PC-3 (cell line): Measurements from ENCODE around the gene TSGA10. TPM values are rescaled to one million over a fixed set of nuclear protein-coding genes. Genes with fewer than 3 reads are reported as not detected.

Experiments used
- ATAC-seq: fragments of 200-7000 bp; cut with Tn5 transposase; 2 replicates; pipeline ENCODE4 v1.9.1; 2020; ENCODE audit warnings: mild to moderate bottlenecking, moderate library complexity
- BruUV-seq: library from RNA; stranded (reverse); fragments of 400-500 nt; replicated peaks from 2 replicates; lab custom pipeline; 2021; lab: Mats Ljungman, UMichigan
- CTCF ChIA-PET: fragments of 300-600 bp; sonication (Branson Sonifier 250); formaldehyde crosslinking; loops from one replicate; lab custom pipeline; 2022; ENCODE audit warnings: antibody characterized with exemption; lab: Charles Lee
- POLR2A ChIA-PET: fragments of 300-600 bp; sonication (Branson Sonifier 250); formaldehyde crosslinking; loops from one replicate; lab custom pipeline; 2022; ENCODE audit warnings: antibody characterized with exemption; ENCODE audit not compliant: unreplicated experiment; lab: Charles Lee
- DNase-seq: peaks from one replicate; pipeline ENCODE4 v3.0.0-alpha.2; 2015
- H2AFZ ChIP-seq: fragments of 300-600 bp; sonication (generic); 2 replicates; pipeline ENCODE4 v1.6.0; 2016; ENCODE audit warnings: antibody characterized with exemption, low read length
- H3F3A ChIP-seq: fragments of 300-600 bp; sonication (generic); one replicate; pipeline ENCODE4 v1.6.0; 2017; ENCODE audit warnings: antibody characterized with exemption, low read length, control low read depth, mild to moderate bottlenecking; ENCODE audit not compliant: unreplicated experiment
- H3K27ac ChIP-seq: fragments of 300-600 bp; sonication (generic); 2 replicates; pipeline ENCODE4 v1.5.1; 2016; ENCODE audit warnings: mild to moderate bottlenecking, low read length
- H3K27me3 ChIP-seq: fragments of 300-600 bp; sonication (generic); 2 replicates; pipeline ENCODE4 v1.6.1; 2016; ENCODE audit warnings: low read length, mixed read lengths
- H3K36me3 ChIP-seq: fragments of 300-600 bp; sonication (generic); 2 replicates; pipeline ENCODE4 v1.6.1; 2016; ENCODE audit warnings: low read depth, mixed run types, low read length, mixed read lengths
- H3K4me1 ChIP-seq: fragments of 300-600 bp; sonication (generic); 2 replicates; pipeline ENCODE4 v1.5.1; 2016; ENCODE audit warnings: low read length; ENCODE audit not compliant: insufficient read depth
- H3K4me2 ChIP-seq: fragments of 300-600 bp; sonication (generic); 2 replicates; pipeline ENCODE4 v1.6.0; 2016; ENCODE audit warnings: low read length
- H3K4me3 ChIP-seq: fragments of 300-600 bp; sonication (generic); 2 replicates; pipeline ENCODE4 v1.5.1; 2016; ENCODE audit warnings: mild to moderate bottlenecking, low read length, mixed read lengths
- H3K79me2 ChIP-seq: fragments of 300-600 bp; sonication (generic); 2 replicates; pipeline ENCODE4 v1.6.1; 2017; ENCODE audit warnings: low read length, mixed read lengths
- H3K9ac ChIP-seq: fragments of 300-600 bp; sonication (generic); 2 replicates; pipeline ENCODE4 v1.6.0; 2016; ENCODE audit warnings: mild to moderate bottlenecking, low read length
- H3K9me2 ChIP-seq: fragments of 300-600 bp; sonication (generic); replicated peaks from 2 replicates; pipeline ENCODE4 v1.6.1; 2016; ENCODE audit warnings: mixed run types, low read length, mixed read lengths
- H3K9me3 ChIP-seq: fragments of 300-600 bp; sonication (generic); 2 replicates; pipeline ENCODE4 v1.6.1; 2016; ENCODE audit warnings: low read length, mixed read lengths
- H4K20me1 ChIP-seq: fragments of 300-600 bp; sonication (generic); 2 replicates; pipeline ENCODE4 v1.6.1; 2016; ENCODE audit warnings: low read length, mixed read lengths
- EZH2 ChIP-seq: fragments of 300-600 bp; sonication (generic); IDR thresholded peaks from one replicate; pipeline ENCODE4 v1.6.1; 2017; ENCODE audit warnings: antibody characterized with exemption, mild to moderate bottlenecking, low read length; ENCODE audit not compliant: unreplicated experiment
- EZH2phosphoT487 ChIP-seq: fragments of 300-600 bp; sonication (generic); IDR thresholded peaks from 2 replicates; pipeline ENCODE4 v1.6.1; 2018; ENCODE audit warnings: mild to moderate bottlenecking, antibody characterized with exemption, low read length, borderline replicate concordance
- intact Hi-C: fragments of 100-400 bp; cut with micrococcal nuclease; formaldehyde crosslinking; loops from 2 replicates; pipeline ENCODE4 v1.9.0; 2023
- total RNA-seq: library from RNA; depleted of rRNA; stranded (reverse); fragments of >200 nt; gene quantifications from 2 replicates; pipeline ENCODE4 v1.2.3, GENCODE V29; 2014
- TF ChIP-seq, protein P1 (sequence below): fragments of 300-600 bp; sonication (generic); conservative IDR thresholded peaks from 2 replicates; pipeline ENCODE4 v1.5.1; 2017; ENCODE audit warnings: antibody characterized with exemption, low read depth, mild to moderate bottlenecking, low read length

TSGA10 gene
- total RNA-seq, 1 experiment from 2014 or later = 8.9 TPM

DNA sequence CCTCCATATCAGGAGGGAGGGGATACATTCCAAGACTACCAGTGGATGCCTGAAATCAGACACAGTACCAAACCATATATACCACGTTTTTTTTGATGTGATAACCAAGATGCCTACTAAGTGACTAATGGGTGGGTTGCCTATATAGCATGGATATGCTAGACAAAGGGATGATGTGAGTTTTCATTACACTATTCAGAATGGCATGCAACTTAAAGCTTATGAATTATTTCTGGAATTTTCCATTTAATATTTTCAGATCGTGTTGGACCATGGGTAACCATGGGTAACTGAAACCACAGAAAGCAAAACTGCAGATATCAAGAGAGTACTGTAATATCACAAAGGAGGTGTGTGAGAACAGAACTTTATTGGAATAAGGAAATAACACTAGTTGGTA is 179.1 kb downstream of the TSGA10 start:
- no peaks in the 10 kb centered on the region for H3K79me2 ChIP-seq
- H3K9ac ChIP-seq = no peak overlapping the region
- H3K4me3 ChIP-seq = no peak overlapping the region
- H3K9me3 ChIP-seq = 0 out of 2 replicates have a peak, but pooled peaks cover 9% of the 10 kb centered on the region
- H4K20me1 ChIP-seq = no peaks in the 10 kb centered on the region
- H3K36me3 ChIP-seq = no peaks in the 10 kb centered on the region
- no peaks in the 10 kb centered on the region for H3F3A ChIP-seq
- H2AFZ ChIP-seq = no peak overlapping the region
- no peak for ATAC-seq
- H3K4me1 ChIP-seq = no peaks in the 10 kb centered on the region
- no peak overlapping the region for H3K27ac ChIP-seq
- ChIA-PET CTCF (no interaction called here), POLR2A (no interaction called here)
- BruUV-seq = no TSS peak
- DNase-seq = no peak
- H3K4me2 ChIP-seq = no peak overlapping the region
- no peaks in the 10 kb centered on the region for H3K9me2 ChIP-seq
- intact Hi-C loops = no loop called here
- TF ChIP-seq EZH2phosphoT487 (no peak), EZH2 (no peak)
- TF ChIP-seq, protein P1, sequence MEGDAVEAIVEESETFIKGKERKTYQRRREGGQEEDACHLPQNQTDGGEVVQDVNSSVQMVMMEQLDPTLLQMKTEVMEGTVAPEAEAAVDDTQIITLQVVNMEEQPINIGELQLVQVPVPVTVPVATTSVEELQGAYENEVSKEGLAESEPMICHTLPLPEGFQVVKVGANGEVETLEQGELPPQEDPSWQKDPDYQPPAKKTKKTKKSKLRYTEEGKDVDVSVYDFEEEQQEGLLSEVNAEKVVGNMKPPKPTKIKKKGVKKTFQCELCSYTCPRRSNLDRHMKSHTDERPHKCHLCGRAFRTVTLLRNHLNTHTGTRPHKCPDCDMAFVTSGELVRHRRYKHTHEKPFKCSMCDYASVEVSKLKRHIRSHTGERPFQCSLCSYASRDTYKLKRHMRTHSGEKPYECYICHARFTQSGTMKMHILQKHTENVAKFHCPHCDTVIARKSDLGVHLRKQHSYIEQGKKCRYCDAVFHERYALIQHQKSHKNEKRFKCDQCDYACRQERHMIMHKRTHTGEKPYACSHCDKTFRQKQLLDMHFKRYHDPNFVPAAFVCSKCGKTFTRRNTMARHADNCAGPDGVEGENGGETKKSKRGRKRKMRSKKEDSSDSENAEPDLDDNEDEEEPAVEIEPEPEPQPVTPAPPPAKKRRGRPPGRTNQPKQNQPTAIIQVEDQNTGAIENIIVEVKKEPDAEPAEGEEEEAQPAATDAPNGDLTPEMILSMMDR = no peak
- H3K27me3 ChIP-seq = no peaks in the 10 kb centered on the region

DNA sequence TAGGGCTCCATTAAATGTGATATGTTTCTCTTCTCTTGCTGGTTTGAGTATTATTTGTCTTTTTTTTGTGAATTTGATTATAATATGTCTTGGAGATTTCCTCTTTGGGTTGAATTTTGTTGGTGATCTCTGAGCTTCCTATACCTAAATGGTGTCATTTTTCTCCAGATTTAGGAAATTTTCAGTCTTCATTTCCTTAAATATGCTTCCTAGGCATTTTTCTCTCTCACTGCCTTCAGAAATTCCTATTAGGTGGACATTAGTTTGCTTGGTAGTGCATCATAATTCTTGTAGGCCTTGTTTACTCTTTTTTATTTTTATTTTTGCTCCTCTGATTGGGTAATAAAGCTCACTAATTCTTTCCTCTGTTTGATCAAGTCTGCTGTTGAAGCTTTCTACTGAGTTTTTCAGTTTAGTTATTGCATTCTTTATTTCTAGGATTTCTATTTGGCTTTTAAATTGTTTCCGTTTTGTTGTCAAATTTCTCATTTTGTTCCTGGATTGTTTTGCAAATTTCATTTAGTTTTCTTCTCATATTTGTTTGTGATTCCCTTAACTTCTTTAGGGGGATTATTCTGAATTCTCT is 182.1 kb downstream of the TSGA10 start:
- Histone ChIP-seq H3K9me2 (no peaks in the 10 kb centered on the region), H3K27me3 (no peaks in the 10 kb centered on the region), H3K4me3 (no peak overlapping the region), H4K20me1 (no peaks in the 10 kb centered on the region), H3K36me3 (no peaks in the 10 kb centered on the region), H3F3A (no peaks in the 10 kb centered on the region), H3K79me2 (no peaks in the 10 kb centered on the region), H3K4me1 (no peaks in the 10 kb centered on the region), H3K27ac (no peak overlapping the region), H3K4me2 (no peak overlapping the region), H2AFZ (no peak overlapping the region), H3K9ac (no peak overlapping the region), H3K9me3 (0 out of 2 replicates have a peak, but pooled peaks cover 9% of the 10 kb centered on the region)
- DNase-seq = no peak
- no peak for ATAC-seq
- POLR2A ChIA-PET = no interaction called here
- CTCF ChIA-PET = no interaction called here
- intact Hi-C loops = no loop called here
- BruUV-seq = no TSS peak
- TF ChIP-seq, protein P1 = no peak
- TF ChIP-seq EZH2 = no peak
- TF ChIP-seq EZH2phosphoT487 = no peak

DNA sequence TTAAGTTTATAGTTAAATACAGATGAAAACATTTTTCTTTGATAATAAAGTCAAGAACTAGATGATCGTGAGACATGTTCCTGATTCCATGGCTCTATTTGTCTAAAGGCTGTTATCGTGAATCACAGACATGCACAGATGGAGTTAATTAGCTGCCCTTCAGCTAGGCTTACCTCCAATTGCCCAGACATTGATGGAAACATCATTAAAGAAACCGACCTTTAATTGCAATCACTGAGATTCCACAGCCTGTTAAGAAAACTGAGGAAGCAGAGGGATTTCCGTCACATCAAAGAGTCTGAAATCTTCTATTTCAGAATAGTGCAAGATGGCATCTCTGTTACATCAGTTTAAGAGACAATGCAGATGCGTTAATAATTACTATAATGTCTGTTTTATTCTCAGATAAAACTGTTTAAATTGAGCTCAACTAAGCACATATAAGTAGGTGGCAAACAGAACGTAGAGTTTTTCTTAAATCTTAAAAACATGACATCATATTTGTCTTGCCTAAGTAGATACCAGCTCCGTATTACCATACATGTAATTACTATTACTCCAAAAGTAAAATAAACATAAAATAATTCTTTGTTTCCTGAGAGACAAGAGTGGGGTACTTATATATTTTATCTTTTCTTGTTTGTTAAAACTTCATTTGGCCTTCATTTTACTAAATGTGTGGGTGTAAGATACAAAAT is 194.8 kb downstream of the TSGA10 start:
- DNase-seq (no peak), ATAC-seq (no peak)
- Histone ChIP-seq H3K9me3 (no peaks in the 10 kb centered on the region), H3K9me2 (no peaks in the 10 kb centered on the region), H3K4me3 (no peak overlapping the region), H3K27me3 (peaks cover 18% of the 10 kb centered on the region), H3F3A (no peaks in the 10 kb centered on the region), H2AFZ (no peak overlapping the region), H4K20me1 (no peaks in the 10 kb centered on the region), H3K4me2 (no peak overlapping the region), H3K4me1 (no peaks in the 10 kb centered on the region), H3K27ac (no peak overlapping the region), H3K36me3 (no peaks in the 10 kb centered on the region), H3K9ac (no peak overlapping the region), H3K79me2 (no peaks in the 10 kb centered on the region)
- BruUV-seq = no TSS peak
- intact Hi-C loops = no loop called here
- ChIA-PET POLR2A (no interaction called here), CTCF (interaction anchor here (0.7 kb wide), 1 partner anchor 26 kb away, joined by 3 read pairs; no protein-coding TSS in a partner anchor)
- TF ChIP-seq, protein P1 = no peak
- TF ChIP-seq EZH2 (no peak), EZH2phosphoT487 (no peak)
